ENCODE measurements around the gene SOX2. TPM values are rescaled to one million over a fixed set of nuclear protein-coding genes. Genes with fewer than 3 reads are reported as not detected.
"Not testable (repeated sequence)": the region's sequence is repeated elsewhere in the genome, so short reads cannot be mapped to it uniquely, and the experiment has no call there.

Gene SOX2
- total RNA-seq, 2 experiments from 2014 or later = not detected

DNA sequence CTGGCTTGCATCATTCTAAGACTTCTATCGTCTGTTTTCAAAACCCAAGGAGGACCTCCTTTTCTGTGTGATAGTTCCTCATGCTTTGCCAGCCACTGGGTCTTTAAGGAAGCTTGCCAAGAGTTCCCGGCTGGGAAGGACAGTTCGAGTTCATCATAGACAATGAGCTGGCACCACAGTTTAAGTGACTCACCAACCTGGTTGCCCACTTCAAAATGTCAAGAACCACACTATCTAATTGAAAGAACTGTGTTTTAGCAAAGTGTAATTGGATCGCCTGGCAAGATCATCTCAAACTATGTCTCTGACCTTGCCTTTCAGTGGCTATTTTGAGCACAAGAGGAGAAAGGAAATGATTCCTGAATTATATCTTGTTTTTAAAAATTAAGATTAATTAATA is 27.9 kb downstream of the SOX2 start:
- ChIA-PET CTCF (no interaction called here), POLR2A (no interaction called here)

DNA sequence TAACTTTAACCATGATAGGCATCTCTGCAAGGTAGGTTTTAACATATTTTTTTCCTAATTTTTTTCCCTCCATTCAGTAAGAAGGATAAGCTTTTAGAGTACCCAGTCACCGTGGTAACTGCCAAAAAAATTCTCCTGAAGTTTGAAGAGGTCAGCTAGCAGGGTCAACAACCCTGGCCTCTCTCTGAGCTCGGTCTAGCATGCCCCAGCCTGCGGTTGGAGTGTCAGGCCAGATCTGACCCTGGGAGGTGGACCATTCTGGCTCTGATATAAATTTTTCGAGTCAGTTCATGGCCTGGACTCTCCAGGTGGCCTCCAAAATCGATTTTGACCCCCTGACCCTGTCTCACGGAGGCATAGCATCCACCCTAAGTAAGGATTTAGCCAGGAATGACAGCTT is 29.7 kb downstream of the SOX2 start:
- ChIA-PET POLR2A (no interaction called here), CTCF (no interaction called here)

DNA sequence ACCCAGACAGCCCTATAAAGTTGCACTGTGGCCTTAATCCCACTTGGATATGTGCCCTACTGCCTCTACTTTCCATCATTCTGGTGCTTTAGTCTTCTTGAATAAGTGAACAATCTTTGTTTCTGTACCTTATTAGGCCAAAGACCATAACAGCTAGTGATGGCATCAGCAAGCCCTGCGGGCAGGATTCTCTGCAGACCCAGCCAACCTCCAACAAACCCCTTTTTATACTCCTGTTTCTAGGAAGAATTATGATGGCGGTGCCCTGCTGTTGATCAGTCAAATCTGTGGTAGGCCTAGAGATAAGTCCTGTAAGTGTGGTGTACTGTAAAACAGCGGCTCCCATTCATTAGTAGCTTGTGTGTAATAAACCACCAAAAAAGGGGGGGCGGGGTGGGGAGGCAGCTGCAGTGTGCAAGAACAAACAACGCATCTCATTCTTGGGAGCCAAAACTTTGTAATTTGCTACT is 40.5 kb downstream of the SOX2 start:
- ChIA-PET POLR2A (no interaction called here), CTCF (no interaction called here)

DNA sequence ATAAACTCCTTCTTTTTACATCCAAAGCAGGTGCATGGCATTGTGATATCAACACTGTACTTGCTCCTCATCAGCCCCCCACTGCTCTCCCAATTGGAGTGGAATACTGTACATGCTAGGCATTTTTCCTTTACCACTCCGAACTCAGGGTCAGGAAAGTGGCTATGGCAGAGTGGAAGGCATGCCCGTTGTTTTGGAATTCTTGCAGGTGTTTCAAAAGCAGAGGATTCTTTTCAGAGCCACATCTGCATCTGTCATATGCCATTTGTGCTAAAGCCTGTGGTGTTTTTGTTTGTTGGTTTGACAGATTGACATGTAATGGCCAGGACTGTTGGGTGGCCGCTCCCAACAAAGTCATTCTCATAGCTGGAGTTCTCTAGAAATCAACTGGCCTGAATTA is 41.7 kb downstream of the SOX2 start:
- ChIA-PET POLR2A (no interaction called here), CTCF (no interaction called here)

DNA sequence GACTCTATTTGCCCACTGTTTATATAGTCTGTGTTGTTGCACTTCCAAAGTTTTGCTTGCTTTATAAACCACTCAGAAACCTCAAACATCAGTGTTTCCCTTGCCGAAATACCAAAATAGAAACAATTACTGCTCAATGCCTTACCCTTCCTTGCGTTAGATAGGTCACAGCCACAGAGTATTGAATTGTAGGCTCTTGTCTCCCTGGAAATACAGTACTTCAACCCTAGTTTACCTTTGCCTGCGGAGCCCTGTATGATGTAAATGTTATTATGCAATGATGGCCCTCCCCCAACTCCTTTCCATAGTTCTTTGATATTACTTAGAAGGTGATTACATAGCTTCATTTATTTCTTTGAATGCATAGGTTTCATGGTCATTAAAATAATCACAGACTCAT is 44.2 kb downstream of the SOX2 start:
- CTCF ChIA-PET = no interaction called here
- POLR2A ChIA-PET = no interaction called here

DNA sequence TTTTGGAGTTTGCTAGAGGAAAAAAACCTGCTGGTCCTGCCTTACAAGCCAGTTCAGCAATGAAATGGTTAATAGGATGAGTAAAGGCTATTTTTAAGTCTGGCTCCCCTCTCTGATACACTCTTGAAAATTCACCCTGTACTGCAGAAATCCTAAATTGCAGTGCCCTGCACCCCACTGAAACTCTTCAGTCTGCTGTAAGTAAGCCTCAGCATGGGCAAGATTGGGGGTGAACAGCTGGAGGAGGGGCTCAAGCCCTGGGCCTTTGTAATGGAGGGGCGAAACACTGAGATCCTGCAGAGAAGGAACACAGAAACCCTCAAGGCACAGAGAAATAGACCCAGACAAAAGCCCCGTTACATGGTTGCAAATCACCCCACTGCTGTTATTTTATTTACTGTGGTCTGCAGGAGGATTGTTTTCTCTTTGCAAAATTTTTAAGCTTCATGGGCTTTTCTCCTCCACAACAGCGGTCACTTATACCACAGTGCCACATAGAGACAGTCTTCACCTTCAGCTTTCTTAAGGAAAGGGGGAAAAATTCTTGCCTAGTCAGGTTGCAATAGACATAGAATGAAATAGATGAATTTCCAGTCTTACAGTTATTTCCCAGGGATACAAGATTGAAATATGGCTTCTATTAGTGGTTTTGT is 45.0 kb downstream of the SOX2 start:
- POLR2A ChIA-PET = no interaction called here
- CTCF ChIA-PET = no interaction called here

DNA sequence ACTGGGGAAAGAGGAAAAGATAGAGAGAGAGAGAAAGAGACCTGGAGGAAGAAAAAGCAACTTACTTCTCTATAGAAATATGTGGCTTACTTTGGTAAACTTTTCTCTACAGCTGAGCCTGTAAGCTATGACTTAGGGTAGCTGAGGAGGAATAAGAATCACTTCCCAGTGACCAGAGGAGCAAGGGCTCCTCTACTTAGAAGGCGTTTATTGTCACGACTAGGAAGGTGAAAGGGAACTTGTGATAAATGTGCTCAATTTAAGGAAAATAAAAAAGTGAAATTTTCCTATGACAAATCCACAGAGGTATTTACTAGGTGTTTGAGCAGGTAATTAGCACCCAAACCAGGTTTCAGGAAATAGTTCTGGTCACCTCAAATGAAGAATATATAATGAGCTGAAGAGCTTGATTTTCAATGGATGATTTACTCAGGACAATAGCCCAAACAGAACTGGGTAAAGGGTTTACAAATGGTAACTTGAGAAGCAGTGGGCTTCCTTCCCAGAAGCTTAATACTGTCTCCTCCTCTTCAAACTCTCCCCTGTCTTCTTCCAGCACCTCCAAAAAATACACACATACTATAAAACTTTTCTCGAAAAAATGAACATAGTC is 46.1 kb downstream of the SOX2 start:
- CTCF ChIA-PET = no interaction called here
- POLR2A ChIA-PET = no interaction called here

DNA sequence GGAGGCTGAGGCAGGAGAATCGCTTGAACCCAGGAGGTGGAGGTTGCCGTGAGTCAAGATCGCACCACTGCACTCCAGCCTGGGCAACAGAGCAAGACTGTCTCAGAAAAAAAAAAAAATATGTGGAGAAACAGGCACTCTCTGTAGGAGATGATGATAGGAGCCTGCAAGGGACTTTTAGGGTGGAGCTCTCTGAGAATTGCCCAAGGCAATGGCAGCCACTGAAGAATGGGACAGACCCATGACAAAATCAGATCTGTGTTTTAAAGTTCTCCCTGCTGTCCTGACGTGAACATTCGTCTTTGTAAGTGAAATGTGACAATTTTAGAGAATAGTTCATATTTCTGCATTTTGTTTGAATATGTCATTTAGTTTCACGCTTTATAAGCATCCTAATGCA is 50.2 kb downstream of the SOX2 start:
- ChIA-PET CTCF (no interaction called here), POLR2A (no interaction called here)

DNA sequence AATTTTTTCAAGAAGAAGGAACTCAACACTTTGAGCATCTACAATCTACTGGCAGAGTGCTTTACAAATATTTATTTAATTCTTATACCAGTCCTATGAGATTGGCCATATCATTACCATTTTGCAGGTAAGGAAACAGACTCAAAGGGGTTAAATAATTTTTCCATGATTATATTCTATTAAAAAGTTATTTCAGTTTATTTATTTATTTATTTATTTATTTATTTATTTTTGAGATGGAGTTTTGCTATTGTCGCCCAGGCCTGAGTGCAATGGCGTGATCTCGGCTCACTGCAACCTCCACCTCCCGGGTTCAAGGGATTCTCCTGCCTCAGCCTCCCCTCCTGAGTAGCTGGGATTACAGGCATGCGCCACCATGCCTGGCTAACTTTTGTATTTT is 52.3 kb downstream of the SOX2 start:
- POLR2A ChIA-PET, CTCF ChIA-PET: not testable (repeated sequence)
